ENCODE data around the gene TLR10.

The TLR10 gene

GRCh38 chr4:38764277-38764676 is 18.5 kb downstream of the TLR10 start:
- DNase-seq: no peak
- Histone ChIP-seq H3K36me3 (replicated peaks; ENCODE audit: insufficient read depth, low read length) (no peaks in the 10 kb centered on the region), H3K27me3 (replicated peaks; ENCODE audit: insufficient read depth, low read length) (no peaks in the 10 kb centered on the region), H3K9me3 (replicated peaks; ENCODE audit: insufficient read depth, low read length) (no peaks in the 10 kb centered on the region), H3K4me1 (ENCODE audit: low read length) (no peaks in the 10 kb centered on the region), H3K9me2 (replicated peaks; ENCODE audit: insufficient read depth, low read length) (no peaks in the 10 kb centered on the region), H3K9ac (ENCODE audit: low read length) (no peak overlapping the region), H3F3A (ENCODE audit: insufficient read depth, low read length) (no peaks in the 10 kb centered on the region), H3K79me2 (ENCODE audit: low read length) (no peaks in the 10 kb centered on the region), H4K20me1 (ENCODE audit: insufficient read depth, low read length) (no peaks in the 10 kb centered on the region), H3K4me2 (ENCODE audit: low read depth, low read length) (no peak overlapping the region), H3K27ac (ENCODE audit: low read length) (no peak overlapping the region), H3K4me3 (ENCODE audit: low read length) (no peak overlapping the region), H2AFZ (ENCODE audit: low read length) (no peak overlapping the region)
- TF ChIP-seq CTCF (IDR thresholded peaks at IDR 0.05; ENCODE audit: low read length) (no peak), EZH2 (optimal IDR thresholded peaks at IDR 0.05; ENCODE audit: low read depth, low read length) (no peak), EZH2phosphoT487 (IDR thresholded peaks at IDR 0.05; ENCODE audit: low read length) (no peak)

- Histone ChIP-seq H3K27ac (ENCODE audit: low read length) (no peak overlapping the region), H4K20me1 (ENCODE audit: insufficient read depth, low read length) (no peaks in the 10 kb centered on the region), H3F3A (ENCODE audit: insufficient read depth, low read length) (no peaks in the 10 kb centered on the region)
Measured at GRCh38 chr4:38762560-38762959, 20.2 kb downstream of the TLR10 start.

GRCh38 chr4:38759790-38760122 is 23.0 kb downstream of the TLR10 start:
- no peak for DNase-seq
- H3K4me2 ChIP-seq (ENCODE audit: low read depth, low read length): no peak overlapping the region
- H3K36me3 ChIP-seq (replicated peaks; ENCODE audit: insufficient read depth, low read length): no peaks in the 10 kb centered on the region
- no peak for TF ChIP-seq CTCF (IDR thresholded peaks at IDR 0.05; ENCODE audit: low read length)
- TF ChIP-seq EZH2phosphoT487 (IDR thresholded peaks at IDR 0.05; ENCODE audit: low read length): no peak
- TF ChIP-seq EZH2 (optimal IDR thresholded peaks at IDR 0.05; ENCODE audit: low read depth, low read length): no peak
- H3F3A ChIP-seq (ENCODE audit: insufficient read depth, low read length): no peaks in the 10 kb centered on the region
- H3K9me2 ChIP-seq (replicated peaks; ENCODE audit: insufficient read depth, low read length): no peaks in the 10 kb centered on the region
- H3K4me3 ChIP-seq (ENCODE audit: low read length): no peak overlapping the region
- no peaks in the 10 kb centered on the region for H3K4me1 ChIP-seq (ENCODE audit: low read length)
- H4K20me1 ChIP-seq (ENCODE audit: insufficient read depth, low read length): no peaks in the 10 kb centered on the region
- no peaks in the 10 kb centered on the region for H3K79me2 ChIP-seq (ENCODE audit: low read length)
- no peaks in the 10 kb centered on the region for H3K27me3 ChIP-seq (replicated peaks; ENCODE audit: insufficient read depth, low read length)
- H2AFZ ChIP-seq (ENCODE audit: low read length): no peak overlapping the region
- no peak overlapping the region for H3K27ac ChIP-seq (ENCODE audit: low read length)
- no peak overlapping the region for H3K9ac ChIP-seq (ENCODE audit: low read length)
- H3K9me3 ChIP-seq (replicated peaks; ENCODE audit: insufficient read depth, low read length): no peaks in the 10 kb centered on the region

More at GRCh38 chr4:38762560-38762959, 20.2 kb downstream of the TLR10 start:
- no peaks in the 10 kb centered on the region for H3K27me3 ChIP-seq (replicated peaks; ENCODE audit: insufficient read depth, low read length)
- TF ChIP-seq EZH2phosphoT487 (IDR thresholded peaks at IDR 0.05; ENCODE audit: low read length) (no peak), CTCF (IDR thresholded peaks at IDR 0.05; ENCODE audit: low read length) (no peak), EZH2 (optimal IDR thresholded peaks at IDR 0.05; ENCODE audit: low read depth, low read length) (no peak)
- H3K4me1 ChIP-seq (ENCODE audit: low read length): no peaks in the 10 kb centered on the region
- H3K4me2 ChIP-seq (ENCODE audit: low read depth, low read length): no peak overlapping the region
- no peaks in the 10 kb centered on the region for H3K9me3 ChIP-seq (replicated peaks; ENCODE audit: insufficient read depth, low read length)
- H3K4me3 ChIP-seq (ENCODE audit: low read length): no peak overlapping the region
- H3K36me3 ChIP-seq (replicated peaks; ENCODE audit: insufficient read depth, low read length): no peaks in the 10 kb centered on the region
- no peaks in the 10 kb centered on the region for H3K9me2 ChIP-seq (replicated peaks; ENCODE audit: insufficient read depth, low read length)
- no peak for DNase-seq
- no peak overlapping the region for H2AFZ ChIP-seq (ENCODE audit: low read length)
- H3K79me2 ChIP-seq (ENCODE audit: low read length): no peaks in the 10 kb centered on the region
- H3K9ac ChIP-seq (ENCODE audit: low read length): no peak overlapping the region
